Gastroesophageal sphincter (tissue), 3 donors: ENCODE results near the gene RNF227.

Experiments
- CTCF ChIP-seq, 4 experiments: fragments of 200-600 bp in 2 of 4; fragments of 450-650 bp in 2 of 4; sonication (generic) in 1 of 4; IDR thresholded peaks; one replicate each; pipeline ENCODE4 v1.5.1; 2017 to 2019; ENCODE audit warnings: antibody characterized with exemption in 4 of 4, mild to moderate bottlenecking in 2 of 4, moderate library complexity in 2 of 4
- EP300 ChIP-seq: sonication (generic); formaldehyde crosslinking; IDR thresholded peaks from one replicate; pipeline ENCODE4 v1.6.1; 2017; ENCODE audit warnings: antibody characterized with exemption, mild to moderate bottlenecking
- POLR2A ChIP-seq, 2 donors: fragments of 450-650 bp; IDR thresholded peaks; one replicate each; pipeline ENCODE4 v1.6.1; 2017; ENCODE audit warnings: antibody characterized with exemption in 2 of 2, mild to moderate bottlenecking in 2 of 2, moderate library complexity in 1 of 2
- POLR2AphosphoS5 ChIP-seq: sonication (generic); formaldehyde crosslinking; IDR thresholded peaks from one replicate; pipeline ENCODE4 v1.6.1; 2017; ENCODE audit warnings: antibody characterized with exemption

DNA sequence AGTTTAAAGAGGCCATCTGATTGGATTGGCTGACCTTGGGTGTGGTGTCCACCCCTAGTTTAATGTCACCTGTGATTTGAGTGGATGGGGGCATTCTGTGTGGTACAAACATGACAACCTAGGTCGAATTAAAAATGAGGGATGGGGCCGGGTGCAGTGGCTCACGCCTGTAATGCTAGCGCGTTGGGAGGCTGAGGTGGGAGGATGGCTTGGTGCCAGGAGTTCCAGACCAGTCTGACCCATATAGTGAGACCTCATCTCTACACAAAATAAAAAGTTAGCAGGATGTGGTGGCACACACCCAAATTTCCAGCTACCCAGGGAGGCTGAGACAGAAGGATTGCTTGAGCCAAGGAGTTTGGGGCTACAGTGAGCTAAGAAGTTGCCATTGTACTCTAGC, 30.4 kb upstream of the RNF227 start:
- TF ChIP-seq CTCF (IDR thresholded peaks at IDR 0.05) (no peak), POLR2A (IDR thresholded peaks at IDR 0.05) (no peak), POLR2AphosphoS5 (no peak), EP300 (no peak)
